Measurements from ENCODE around the gene PRDM5. TPM values are rescaled to one million over a fixed set of nuclear protein-coding genes. Genes with fewer than 3 reads are reported as not detected.

Gene PRDM5
- polyA plus RNA-seq, 4 donors, result 0.22 to 17.3 (median 1.5) TPM

DNA sequence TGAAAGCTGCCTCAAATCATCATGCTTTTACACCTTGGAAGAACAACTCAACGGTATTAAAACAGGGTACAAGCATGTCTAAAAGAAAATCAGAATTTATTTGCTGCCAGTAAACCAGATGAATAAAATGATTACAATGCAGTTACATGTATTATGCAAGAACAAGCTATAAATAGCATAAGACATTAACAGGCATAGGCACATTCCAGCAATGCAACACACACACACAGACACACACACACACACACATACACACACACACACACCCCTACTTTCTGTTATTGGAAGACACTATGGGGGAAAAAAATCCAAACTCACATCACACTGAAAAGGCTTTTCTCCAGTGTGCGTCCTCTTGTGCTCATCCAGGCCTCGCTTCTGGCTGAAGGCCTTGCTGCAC is 212.5 kb downstream of the PRDM5 start:
- WGBS, 3 donors, result 76 to 82% (median 80%) methylated on average over 3 of the region's 3 CpGs
- Histone ChIP-seq H3K4me3 (ENCODE audit: low read depth in 1 of 3, low read length in 3 of 3) (no peak overlapping the region), H3K27me3 (ENCODE audit: control insufficient read depth in 3 of 3, insufficient read depth in 3 of 3, low read length in 3 of 3) (no peaks in the 10 kb centered on the region), H3K27ac (ENCODE audit: low read depth in 1 of 3, low read length in 2 of 3) (no peak overlapping the region), H3K9me3 (ENCODE audit: control insufficient read depth in 2 of 2, insufficient read depth in 1 of 2, low read depth in 1 of 2, low read length in 1 of 2) (no peaks in the 10 kb centered on the region), H3K36me3 (ENCODE audit: control insufficient read depth in 3 of 3, insufficient read depth in 2 of 3, low read depth in 1 of 3, low read length in 3 of 3) (no peaks in the 10 kb centered on the region), H3K4me1 (ENCODE audit: control insufficient read depth in 3 of 3, insufficient read depth in 2 of 3, low read depth in 1 of 3, low read length in 2 of 3) (no peaks in the 10 kb centered on the region)
- no peak for FAIRE-seq
- no peak for DNase-seq

DNA sequence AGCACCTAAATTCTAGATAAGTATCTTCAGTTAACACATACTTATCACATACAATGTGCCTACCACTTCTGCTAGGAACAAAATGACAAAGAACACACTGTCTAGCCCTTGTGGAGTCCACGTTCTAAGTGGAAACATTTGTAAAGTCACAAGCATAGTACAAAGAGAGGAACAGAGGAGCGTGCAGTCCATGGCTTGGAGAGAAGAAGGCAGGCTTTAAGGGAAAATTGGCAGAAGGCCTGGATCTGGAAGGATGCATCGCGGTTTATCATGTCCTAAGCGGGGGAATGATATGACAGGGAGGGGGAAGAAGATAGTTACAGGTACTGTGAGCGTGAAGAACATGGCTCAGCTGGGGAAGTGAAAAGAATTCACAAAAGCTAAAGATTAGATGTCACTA is 218.0 kb downstream of the PRDM5 start:
- Histone ChIP-seq H3K4me3 (ENCODE audit: low read depth in 1 of 3, low read length in 3 of 3) (no peak overlapping the region), H3K4me1 (ENCODE audit: control insufficient read depth in 3 of 3, insufficient read depth in 2 of 3, low read depth in 1 of 3, low read length in 2 of 3) (no peaks in the 10 kb centered on the region), H3K9me3 (ENCODE audit: control insufficient read depth in 2 of 2, insufficient read depth in 1 of 2, low read depth in 1 of 2, low read length in 1 of 2) (no peaks in the 10 kb centered on the region), H3K27ac (ENCODE audit: low read depth in 1 of 3, low read length in 2 of 3) (no peak overlapping the region), H3K27me3 (ENCODE audit: control insufficient read depth in 3 of 3, insufficient read depth in 3 of 3, low read length in 3 of 3) (no peaks in the 10 kb centered on the region), H3K36me3 (ENCODE audit: control insufficient read depth in 3 of 3, insufficient read depth in 2 of 3, low read depth in 1 of 3, low read length in 3 of 3) (no peaks in the 10 kb centered on the region)
- no peak for FAIRE-seq
- WGBS, 3 donors, result 85 to 94% (median 86%) methylated on average over 6 of the region's 6 CpGs
- no peak for DNase-seq

DNA sequence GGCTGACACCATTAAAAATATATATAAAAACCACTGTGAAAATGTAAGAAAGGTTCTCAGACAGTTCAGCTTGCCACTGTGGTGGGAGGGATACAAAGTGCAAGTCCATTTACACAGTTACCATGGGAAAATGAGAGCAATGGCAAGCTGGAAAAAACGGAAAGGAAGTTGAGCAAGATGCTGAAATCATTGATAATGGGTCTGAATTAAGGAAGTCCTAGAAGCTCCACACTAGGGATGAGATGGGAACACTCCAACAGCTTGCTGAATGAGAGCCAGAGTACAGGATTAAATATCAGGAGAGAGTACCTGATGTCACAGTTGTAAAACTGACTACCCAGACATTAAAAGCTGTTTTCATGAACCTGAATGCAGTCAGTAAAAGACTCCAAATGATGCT is 218.6 kb downstream of the PRDM5 start:
- no peaks in the 10 kb centered on the region for H3K36me3 ChIP-seq (ENCODE audit: control insufficient read depth in 3 of 3, insufficient read depth in 2 of 3, low read depth in 1 of 3, low read length in 3 of 3)
- H3K4me1 ChIP-seq (ENCODE audit: control insufficient read depth in 3 of 3, insufficient read depth in 2 of 3, low read depth in 1 of 3, low read length in 2 of 3), result no peaks in the 10 kb centered on the region
- no peaks in the 10 kb centered on the region for H3K27me3 ChIP-seq (ENCODE audit: control insufficient read depth in 3 of 3, insufficient read depth in 3 of 3, low read length in 3 of 3)
- no peaks in the 10 kb centered on the region for H3K9me3 ChIP-seq (ENCODE audit: control insufficient read depth in 2 of 2, insufficient read depth in 1 of 2, low read depth in 1 of 2, low read length in 1 of 2)
- H3K27ac ChIP-seq (ENCODE audit: low read depth in 1 of 3, low read length in 2 of 3), result no peak overlapping the region
- no peak overlapping the region for H3K4me3 ChIP-seq (ENCODE audit: low read depth in 1 of 3, low read length in 3 of 3)
- DNase-seq (no peak), FAIRE-seq (no peak)
- WGBS, 3 donors, result 49 to 67% (median 55%) methylated on average over 1 of the region's 1 CpG

DNA sequence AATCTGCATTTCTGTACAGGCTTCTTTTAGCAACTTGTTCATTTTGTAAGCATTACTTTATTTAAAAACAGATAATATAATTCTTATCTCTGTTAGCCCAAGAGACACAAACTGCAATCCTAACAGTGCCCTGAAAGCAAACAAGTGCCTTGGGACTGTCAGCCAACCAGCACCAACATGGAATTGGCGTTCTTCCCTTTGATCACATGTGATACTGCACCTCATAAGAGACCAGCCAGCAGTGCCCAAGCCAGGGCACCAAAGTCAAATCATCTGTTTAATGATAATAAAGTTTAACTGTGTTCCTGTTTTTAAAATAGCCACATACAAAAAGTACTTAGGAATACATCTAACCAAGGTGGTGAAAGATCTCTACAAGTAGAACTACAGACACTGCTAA is 223.2 kb downstream of the PRDM5 start:
- no peak overlapping the region for H3K27ac ChIP-seq (ENCODE audit: low read depth in 1 of 3, low read length in 2 of 3)
- 61 to 79% (median 64%) methylated on average over 1 of the region's 1 CpG for WGBS, 3 donors
- H3K36me3 ChIP-seq (ENCODE audit: control insufficient read depth in 3 of 3, insufficient read depth in 2 of 3, low read depth in 1 of 3, low read length in 3 of 3), result no peaks in the 10 kb centered on the region
- DNase-seq (no peak), FAIRE-seq (no peak)
- peaks cover 0 to 4% (median 2%) of the 10 kb centered on the region in 3 donors for H3K4me1 ChIP-seq (ENCODE audit: control insufficient read depth in 3 of 3, insufficient read depth in 2 of 3, low read depth in 1 of 3, low read length in 2 of 3)
- no peaks in the 10 kb centered on the region for H3K27me3 ChIP-seq (ENCODE audit: control insufficient read depth in 3 of 3, insufficient read depth in 3 of 3, low read length in 3 of 3)
- H3K4me3 ChIP-seq (ENCODE audit: low read depth in 1 of 3, low read length in 3 of 3), result no peak overlapping the region
- H3K9me3 ChIP-seq (ENCODE audit: control insufficient read depth in 2 of 2, insufficient read depth in 1 of 2, low read depth in 1 of 2, low read length in 1 of 2), result no peaks in the 10 kb centered on the region

DNA sequence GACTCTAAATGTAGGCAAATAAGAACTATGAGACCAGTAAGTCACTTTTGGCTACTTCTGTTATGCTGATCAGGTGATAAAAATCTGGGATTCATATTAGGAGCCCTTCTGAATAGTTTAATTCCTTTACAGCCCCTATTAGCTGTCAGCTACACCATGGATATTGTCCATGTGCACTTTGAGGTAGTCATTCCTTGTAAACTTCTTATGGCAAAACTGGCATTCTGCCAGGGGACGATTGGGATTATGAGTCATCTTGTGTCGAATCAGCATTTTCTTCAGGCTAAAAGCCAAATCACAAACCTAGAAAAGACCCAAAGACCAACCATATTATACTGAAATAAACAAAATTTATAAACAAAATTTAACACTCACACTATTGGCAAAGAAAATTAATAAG is 227.6 kb downstream of the PRDM5 start:
- peaks cover 0 to 10% (median 2%) of the 10 kb centered on the region in 3 donors for H3K4me1 ChIP-seq (ENCODE audit: control insufficient read depth in 3 of 3, insufficient read depth in 2 of 3, low read depth in 1 of 3, low read length in 2 of 3)
- 2 to 23% (median 23%) methylated on average over 2 of the region's 2 CpGs for WGBS, 3 donors
- peak; percentile 45 to 87 for DNase-seq
- no peaks in the 10 kb centered on the region for H3K27me3 ChIP-seq (ENCODE audit: control insufficient read depth in 3 of 3, insufficient read depth in 3 of 3, low read length in 3 of 3)
- H3K4me3 ChIP-seq (ENCODE audit: low read depth in 1 of 3, low read length in 3 of 3), result no peak overlapping the region
- no peaks in the 10 kb centered on the region for H3K9me3 ChIP-seq (ENCODE audit: control insufficient read depth in 2 of 2, insufficient read depth in 1 of 2, low read depth in 1 of 2, low read length in 1 of 2)
- H3K36me3 ChIP-seq (ENCODE audit: control insufficient read depth in 3 of 3, insufficient read depth in 2 of 3, low read depth in 1 of 3, low read length in 3 of 3), result no peaks in the 10 kb centered on the region
- no peak for FAIRE-seq
- peak overlapping the region in 1 of 3 donors; percentile 1 for H3K27ac ChIP-seq (ENCODE audit: low read depth in 1 of 3, low read length in 2 of 3)

DNA sequence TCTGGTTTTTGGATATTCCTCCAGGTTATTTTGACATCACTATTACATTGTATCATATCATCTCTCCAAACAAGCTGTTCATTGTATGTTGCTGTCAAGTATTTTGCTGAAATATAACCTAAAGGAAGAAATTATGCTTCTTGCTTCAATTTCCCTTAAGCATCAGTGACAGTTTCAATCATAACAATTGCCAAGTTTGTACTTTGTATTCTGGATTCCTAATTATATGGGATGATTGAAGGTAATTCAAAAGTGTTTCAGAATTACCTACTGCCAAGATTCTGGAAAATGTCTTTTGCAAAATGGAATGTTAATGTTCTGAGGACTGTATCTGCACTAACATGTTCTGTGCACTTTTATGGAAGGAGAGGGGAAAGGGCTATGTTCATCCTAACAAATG is 228.7 kb downstream of the PRDM5 start:
- H3K36me3 ChIP-seq (ENCODE audit: control insufficient read depth in 3 of 3, insufficient read depth in 2 of 3, low read depth in 1 of 3, low read length in 3 of 3), result no peaks in the 10 kb centered on the region
- DNase-seq, result no peak
- H3K9me3 ChIP-seq (ENCODE audit: control insufficient read depth in 2 of 2, insufficient read depth in 1 of 2, low read depth in 1 of 2, low read length in 1 of 2), result no peaks in the 10 kb centered on the region
- H3K27ac ChIP-seq (ENCODE audit: low read depth in 1 of 3, low read length in 2 of 3), result no peak overlapping the region
- FAIRE-seq, result no peak
- no peaks in the 10 kb centered on the region for H3K27me3 ChIP-seq (ENCODE audit: control insufficient read depth in 3 of 3, insufficient read depth in 3 of 3, low read length in 3 of 3)
- H3K4me3 ChIP-seq (ENCODE audit: low read depth in 1 of 3, low read length in 3 of 3), result no peak overlapping the region
- peaks cover 0 to 10% (median 2%) of the 10 kb centered on the region in 3 donors for H3K4me1 ChIP-seq (ENCODE audit: control insufficient read depth in 3 of 3, insufficient read depth in 2 of 3, low read depth in 1 of 3, low read length in 2 of 3)

DNA sequence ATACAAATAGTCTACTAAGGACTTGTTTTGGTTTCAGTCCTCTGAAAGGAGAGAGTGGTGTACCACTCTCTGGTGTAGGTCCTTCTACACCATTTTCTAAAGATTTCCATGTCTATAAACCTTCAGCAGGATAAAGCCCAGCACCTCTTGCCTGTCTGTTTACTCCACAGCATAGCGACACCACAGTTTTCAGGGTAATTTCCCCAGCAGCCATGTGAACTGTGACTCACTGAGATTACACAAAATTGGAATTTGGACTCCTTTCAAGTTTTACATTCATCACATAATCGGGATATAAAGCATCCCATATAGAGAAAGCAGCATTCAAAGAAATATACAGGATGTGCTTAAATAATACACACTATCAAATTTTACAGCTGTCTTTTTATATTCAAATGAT is 229.6 kb downstream of the PRDM5 start:
- DNase-seq (peak; percentile 55 to 92), FAIRE-seq (no peak)
- peaks cover 0 to 10% (median 2%) of the 10 kb centered on the region in 3 donors for H3K4me1 ChIP-seq (ENCODE audit: control insufficient read depth in 3 of 3, insufficient read depth in 2 of 3, low read depth in 1 of 3, low read length in 2 of 3)
- no peaks in the 10 kb centered on the region for H3K9me3 ChIP-seq (ENCODE audit: control insufficient read depth in 2 of 2, insufficient read depth in 1 of 2, low read depth in 1 of 2, low read length in 1 of 2)
- no peak overlapping the region for H3K4me3 ChIP-seq (ENCODE audit: low read depth in 1 of 3, low read length in 3 of 3)
- 9 to 36% (median 25%) methylated on average over 2 of the region's 2 CpGs for WGBS, 3 donors
- no peaks in the 10 kb centered on the region for H3K27me3 ChIP-seq (ENCODE audit: control insufficient read depth in 3 of 3, insufficient read depth in 3 of 3, low read length in 3 of 3)
- peak overlapping the region in 1 of 3 donors; percentile 63 for H3K27ac ChIP-seq (ENCODE audit: low read depth in 1 of 3, low read length in 2 of 3)
- H3K36me3 ChIP-seq (ENCODE audit: control insufficient read depth in 3 of 3, insufficient read depth in 2 of 3, low read depth in 1 of 3, low read length in 3 of 3), result no peaks in the 10 kb centered on the region

DNA sequence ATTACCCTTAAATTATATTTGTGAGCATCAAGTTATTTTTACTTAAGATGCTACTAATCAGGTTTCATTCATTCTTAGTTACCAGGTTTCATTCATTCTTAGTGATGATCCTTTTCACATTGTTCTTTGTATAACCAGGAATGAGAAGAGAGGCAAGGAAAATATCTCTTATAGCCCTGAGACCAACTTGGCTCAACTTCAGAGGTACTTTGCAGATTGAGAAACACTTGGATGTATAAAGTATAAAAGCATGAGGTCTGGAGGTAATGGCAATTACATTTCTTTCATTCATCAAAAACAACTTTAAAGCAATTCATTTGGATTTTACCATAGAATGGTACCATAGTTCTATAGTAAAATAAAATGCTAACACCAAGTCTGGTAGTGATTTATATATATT is 231.0 kb downstream of the PRDM5 start:
- Histone ChIP-seq H3K4me1 (ENCODE audit: control insufficient read depth in 3 of 3, insufficient read depth in 2 of 3, low read depth in 1 of 3, low read length in 2 of 3) (peaks cover 0 to 10% (median 2%) of the 10 kb centered on the region in 3 donors), H3K27me3 (ENCODE audit: control insufficient read depth in 3 of 3, insufficient read depth in 3 of 3, low read length in 3 of 3) (no peaks in the 10 kb centered on the region), H3K4me3 (ENCODE audit: low read depth in 1 of 3, low read length in 3 of 3) (no peak overlapping the region), H3K9me3 (ENCODE audit: control insufficient read depth in 2 of 2, insufficient read depth in 1 of 2, low read depth in 1 of 2, low read length in 1 of 2) (no peaks in the 10 kb centered on the region), H3K27ac (ENCODE audit: low read depth in 1 of 3, low read length in 2 of 3) (no peak overlapping the region), H3K36me3 (ENCODE audit: control insufficient read depth in 3 of 3, insufficient read depth in 2 of 3, low read depth in 1 of 3, low read length in 3 of 3) (no peaks in the 10 kb centered on the region)
- DNase-seq, result no peak
- FAIRE-seq, result no peak

DNA sequence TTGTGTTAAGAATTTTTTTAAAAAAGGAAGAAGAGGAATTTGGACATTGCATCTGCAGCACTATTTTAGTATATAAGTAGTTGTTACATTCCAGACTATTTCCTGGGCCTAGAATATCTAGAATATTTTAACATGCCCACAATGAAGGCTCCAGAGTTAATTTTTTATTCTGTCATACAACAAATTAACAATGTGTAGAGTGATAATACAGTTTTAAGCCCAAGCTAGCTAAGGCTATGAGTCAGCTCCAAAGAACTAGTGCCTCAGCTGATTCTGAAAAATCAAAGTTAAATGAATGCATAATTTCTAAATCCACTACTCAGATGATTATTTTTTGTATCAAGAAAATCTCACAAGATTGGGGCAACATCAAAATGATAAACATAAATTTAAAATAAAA is 231.4 kb downstream of the PRDM5 start:
- Histone ChIP-seq H3K36me3 (ENCODE audit: control insufficient read depth in 3 of 3, insufficient read depth in 2 of 3, low read depth in 1 of 3, low read length in 3 of 3) (no peaks in the 10 kb centered on the region), H3K9me3 (ENCODE audit: control insufficient read depth in 2 of 2, insufficient read depth in 1 of 2, low read depth in 1 of 2, low read length in 1 of 2) (no peaks in the 10 kb centered on the region), H3K4me1 (ENCODE audit: control insufficient read depth in 3 of 3, insufficient read depth in 2 of 3, low read depth in 1 of 3, low read length in 2 of 3) (peaks cover 0 to 10% (median 2%) of the 10 kb centered on the region in 3 donors), H3K27me3 (ENCODE audit: control insufficient read depth in 3 of 3, insufficient read depth in 3 of 3, low read length in 3 of 3) (no peaks in the 10 kb centered on the region), H3K27ac (ENCODE audit: low read depth in 1 of 3, low read length in 2 of 3) (no peak overlapping the region), H3K4me3 (ENCODE audit: low read depth in 1 of 3, low read length in 3 of 3) (no peak overlapping the region)
- no peak for DNase-seq
- no peak for FAIRE-seq

All from small intestine (tissue), 7 donors.